GM23338 (cell line): ENCODE results near the gene MAPKBP1. TPM values are rescaled to one million over a fixed set of nuclear protein-coding genes. Genes with fewer than 3 reads are reported as not detected.
"Not testable (repeated sequence)": the region's sequence is repeated elsewhere in the genome, so short reads cannot be mapped to it uniquely, and the experiment has no call there.

ENCODE experiments used
- ATAC-seq: fragments of 200-7000 bp; cut with Tn5 transposase; 3 replicates; pipeline ENCODE4 v1.9.1; 2020
- DNase-seq: peaks from one replicate; pipeline ENCODE4 v3.0.0-alpha.2; 2015; ENCODE audit warnings: low spot score
- H2AFZ ChIP-seq: fragments of 200-600 bp; sonication (generic); 2 replicates; pipeline ENCODE4 v1.8.0; 2016; ENCODE audit warnings: antibody characterized with exemption, mild to moderate bottlenecking, moderate library complexity
- H3F3A ChIP-seq: fragments of 200-600 bp; sonication (generic); replicated peaks from 2 replicates; pipeline ENCODE4 v1.8.0; 2017; ENCODE audit warnings: antibody characterized with exemption, mixed run types, low read depth
- H3K27ac ChIP-seq: fragments of 200-600 bp; sonication (generic); 2 replicates; pipeline ENCODE4 v1.6.1; 2016; ENCODE audit warnings: low read depth
- H3K27me3 ChIP-seq: fragments of 200-600 bp; sonication (generic); 2 replicates; pipeline ENCODE4 v1.8.0; 2016; ENCODE audit warnings: mild to moderate bottlenecking, mixed run types, moderate library complexity; ENCODE audit not compliant: insufficient read depth
- H3K36me3 ChIP-seq: fragments of 200-600 bp; sonication (generic); 2 replicates; pipeline ENCODE4 v1.8.0; 2016; ENCODE audit warnings: mild to moderate bottlenecking; ENCODE audit not compliant: insufficient read depth
- H3K4me1 ChIP-seq: fragments of 200-600 bp; sonication (generic); 2 replicates; pipeline ENCODE4 v1.8.0; 2016; ENCODE audit warnings: mild to moderate bottlenecking, moderate library complexity; ENCODE audit not compliant: insufficient read depth
- H3K4me2 ChIP-seq: fragments of 200-600 bp; sonication (generic); 2 replicates; pipeline ENCODE4 v1.7.1; 2017; ENCODE audit warnings: mixed run types
- H3K4me3 ChIP-seq: fragments of 200-600 bp; sonication (generic); 2 replicates; pipeline ENCODE4 v1.6.1; 2016; ENCODE audit warnings: mixed run types
- H3K79me2 ChIP-seq: fragments of 200-600 bp; sonication (generic); replicated peaks from 2 replicates; pipeline ENCODE4 v1.8.0; 2017; ENCODE audit warnings: mild to moderate bottlenecking; ENCODE audit not compliant: insufficient read depth
- H3K9me2 ChIP-seq: fragments of 200-600 bp; sonication (generic); 2 replicates; pipeline ENCODE4 v1.8.0; 2017; ENCODE audit not compliant: insufficient read depth
- H4K20me1 ChIP-seq: fragments of 200-600 bp; sonication (generic); replicated peaks from 2 replicates; pipeline ENCODE4 v1.8.0; 2017; ENCODE audit warnings: mild to moderate bottlenecking; ENCODE audit not compliant: insufficient read depth
- H3K27ac Mint-ChIP-seq: 2 replicates; pipeline ENCODE4 v1.8.0; 2020; ENCODE audit warnings: inconsistent platforms, mild to moderate bottlenecking, moderate library complexity, mixed read lengths
- H3K27me3 Mint-ChIP-seq: 3 replicates; pipeline ENCODE4 v1.8.0; 2022; ENCODE audit warnings: low read depth, mild to moderate bottlenecking, moderate library complexity, mixed read lengths, inconsistent platforms; ENCODE audit not compliant: insufficient read depth, poor library complexity
- H3K36me3 Mint-ChIP-seq: 3 replicates; pipeline ENCODE4 v1.8.0; 2021; ENCODE audit warnings: low read depth, mild to moderate bottlenecking, inconsistent platforms, moderate library complexity, mixed read lengths
- H3K4me1 Mint-ChIP-seq: 3 replicates; pipeline ENCODE4 v1.8.0; 2020; ENCODE audit warnings: mild to moderate bottlenecking, inconsistent platforms, mixed read lengths
- H3K4me3 Mint-ChIP-seq: 3 replicates; pipeline ENCODE4 v1.8.0; 2021; ENCODE audit warnings: moderate library complexity, mild to moderate bottlenecking, inconsistent platforms, mixed read lengths
- H3K9me3 Mint-ChIP-seq: 3 replicates; pipeline ENCODE4 v1.8.0; 2020; ENCODE audit warnings: moderate library complexity, mild to moderate bottlenecking, inconsistent platforms, mixed read lengths
- EZH2 ChIP-seq: fragments of 200-600 bp; sonication (generic); IDR thresholded peaks from one replicate; pipeline ENCODE4 v1.8.0; 2017; ENCODE audit warnings: antibody characterized with exemption, mild to moderate bottlenecking, low read depth; ENCODE audit not compliant: unreplicated experiment
- EZH2phosphoT487 ChIP-seq: fragments of 200-600 bp; sonication (generic); IDR thresholded peaks from one replicate; pipeline ENCODE4 v1.8.1; 2018; ENCODE audit warnings: antibody characterized with exemption; ENCODE audit not compliant: unreplicated experiment
- NANOG ChIP-seq: IDR thresholded peaks from 2 replicates; pipeline ENCODE4 v1.6.1; 2016; ENCODE audit warnings: antibody characterized with exemption, borderline replicate concordance
- REST ChIP-seq: IDR thresholded peaks from one replicate; pipeline ENCODE4 v1.6.1; 2018; ENCODE audit warnings: antibody characterized with exemption; ENCODE audit not compliant: unreplicated experiment
- STAT1 ChIP-seq: IDR thresholded peaks from one replicate; pipeline ENCODE4 v1.6.1; 2016; ENCODE audit warnings: antibody characterized with exemption; ENCODE audit not compliant: unreplicated experiment
- ZNF114 ChIP-seq: fragments of 250-450 bp; sonication (Bioruptor Pico); IDR thresholded peaks from 2 replicates; pipeline ENCODE4 v1.5.0; 2020; ENCODE audit warnings: mild to moderate bottlenecking, moderate library complexity
- ZNF462 ChIP-seq: fragments of 250-450 bp; sonication (Bioruptor Pico); IDR thresholded peaks from 2 replicates; pipeline ENCODE4 v1.5.0; 2020; ENCODE audit warnings: mild to moderate bottlenecking, moderate library complexity
- polyA plus RNA-seq: library from polyadenylated mRNA; unstranded; fragments of >200 nt; fragmentation: Nextera tagmentation; extraction: Ambion mirVana; gene quantifications from 2 replicates; pipeline ENCODE4 v1.2.1, GENCODE V29; 2016
- total RNA-seq: library from RNA; depleted of rRNA; stranded (reverse); fragments of >200 nt; shearing (Covaris generic); gene quantifications from 2 replicates; pipeline ENCODE4 v1.2.3, GENCODE V29; 2014
- TF ChIP-seq, protein P1 (sequence below): IDR thresholded peaks from 2 replicates; pipeline ENCODE4 v1.6.1; 2016; ENCODE audit warnings: antibody characterized with exemption

The MAPKBP1 gene
- total and polyA plus RNA-seq, 2 experiments from 2014 or later, result 1.9 to 8.9 TPM

GRCh38 chr15:41829959-41830646 lies 55.8 kb downstream of the MAPKBP1 start:
- no peak overlapping the region for H3K4me3 Mint-ChIP-seq
- Histone ChIP-seq H3K4me1 (peaks cover 4% of the 10 kb centered on the region; the same call in 1 of the 2 replicates), H3K27me3 (peaks cover 5% of the 10 kb centered on the region; the same call in 1 of the 2 replicates), H4K20me1 (no peaks in the 10 kb centered on the region; the same call in 1 of the 2 replicates), H3K79me2 (0 out of 2 replicates have a peak, but pooled peaks cover 4% of the 10 kb centered on the region), H3K27ac (no peak overlapping the region), H2AFZ (no peak overlapping the region), H3K9me2 (no peaks in the 10 kb centered on the region), H3K4me3 (no peak overlapping the region), H3K4me2 (no peak overlapping the region), H3K36me3 (no peaks in the 10 kb centered on the region; the same call in 1 of the 2 replicates), H3F3A (no peaks in the 10 kb centered on the region)
- DNase-seq, result no peak
- no peak for TF ChIP-seq STAT1
- TF ChIP-seq, protein P1, sequence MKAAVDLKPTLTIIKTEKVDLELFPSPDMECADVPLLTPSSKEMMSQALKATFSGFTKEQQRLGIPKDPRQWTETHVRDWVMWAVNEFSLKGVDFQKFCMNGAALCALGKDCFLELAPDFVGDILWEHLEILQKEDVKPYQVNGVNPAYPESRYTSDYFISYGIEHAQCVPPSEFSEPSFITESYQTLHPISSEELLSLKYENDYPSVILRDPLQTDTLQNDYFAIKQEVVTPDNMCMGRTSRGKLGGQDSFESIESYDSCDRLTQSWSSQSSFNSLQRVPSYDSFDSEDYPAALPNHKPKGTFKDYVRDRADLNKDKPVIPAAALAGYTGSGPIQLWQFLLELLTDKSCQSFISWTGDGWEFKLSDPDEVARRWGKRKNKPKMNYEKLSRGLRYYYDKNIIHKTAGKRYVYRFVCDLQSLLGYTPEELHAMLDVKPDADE, result no peak
- no peak for TF ChIP-seq ZNF114 (CRISPR knock-in tag)
- TF ChIP-seq EZH2, result no peak
- TF ChIP-seq REST, result no peak
- no peak for TF ChIP-seq ZNF462 (CRISPR knock-in tag)
- TF ChIP-seq EZH2phosphoT487, result no peak
- TF ChIP-seq NANOG, result no peak
- no peak overlapping the region for H3K27ac Mint-ChIP-seq
- H3K36me3 Mint-ChIP-seq, result peaks cover 10% of the 10 kb centered on the region
- H3K4me1 Mint-ChIP-seq, result peaks cover 9% of the 10 kb centered on the region
- ATAC-seq, result no peak
- H3K27me3 Mint-ChIP-seq, result peaks cover 17% of the 10 kb centered on the region
- no peaks in the 10 kb centered on the region for H3K9me3 Mint-ChIP-seq

DNA sequence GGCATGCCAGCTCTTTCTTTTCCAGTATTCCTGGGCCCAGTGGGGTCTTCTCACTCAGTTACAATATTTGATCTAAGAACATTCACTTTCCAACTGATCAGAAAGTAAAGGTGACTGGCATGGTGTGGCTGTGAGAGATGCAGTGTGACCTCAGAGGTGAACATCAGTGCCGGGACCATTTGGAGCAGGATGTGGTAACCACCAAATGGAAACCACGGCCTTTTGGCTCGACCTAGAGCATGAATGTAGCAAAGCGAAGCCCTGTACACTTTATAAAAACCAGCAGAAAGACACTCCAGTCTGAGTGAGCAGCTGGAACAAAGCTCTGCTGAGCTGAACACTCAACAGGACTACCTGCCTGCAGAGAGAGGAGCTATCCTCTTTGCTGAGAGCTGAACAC lies 57.0 kb downstream of the MAPKBP1 start:
- H3K36me3 Mint-ChIP-seq, H3K4me2 ChIP-seq, DNase-seq, H3K9me2 ChIP-seq, ATAC-seq, H3K79me2 ChIP-seq, H3K27me3 ChIP-seq, H3K4me3 Mint-ChIP-seq, H3K27ac ChIP-seq, H3K36me3 ChIP-seq, H3K4me1 Mint-ChIP-seq, H3K27ac Mint-ChIP-seq, H3F3A ChIP-seq, H3K9me3 Mint-ChIP-seq, H4K20me1 ChIP-seq, H3K4me1 ChIP-seq, H3K4me3 ChIP-seq, H2AFZ ChIP-seq: not testable (repeated sequence)
- peaks cover 18% of the 10 kb centered on the region for H3K27me3 Mint-ChIP-seq
